ENCODE measurements around the gene ASB15. TPM values are rescaled to one million over a fixed set of nuclear protein-coding genes. Genes with fewer than 3 reads are reported as not detected.

ASB15 gene
- total and polyA plus RNA-seq, 8 donors, result 0.04 TPM; not detected in 7

- Histone ChIP-seq H3K36me3 (no peaks in the 10 kb centered on the region), H3K9me3 (no peaks in the 10 kb centered on the region), H3K4me1 (peaks cover 0 to 4% (median 3%) of the 10 kb centered on the region in 3 donors), H3K27ac (no peak overlapping the region), H3K4me3 (no peak overlapping the region), H3K27me3 (no peaks in the 10 kb centered on the region)
- no peak for FAIRE-seq
- no peak for DNase-seq
- 83 to 93% methylated on average over 1 of the region's 1 CpG for WGBS, 2 donors
- intact Hi-C loops (cut with DNase I), result no loop called here
- ATAC-seq, result no peak
- TF ChIP-seq CTCF (IDR thresholded peaks at IDR 0.05), result no peak
Measured at GRCh38 chr7:123661765-123662164, 60.1 kb downstream of the ASB15 start.

GRCh38 chr7:123662293-123662692 lies 60.7 kb downstream of the ASB15 start:
- no peak for ATAC-seq
- no peak for FAIRE-seq
- WGBS, 2 donors, result 88 to 93% methylated on average over 15 of the region's 15 CpGs
- Histone ChIP-seq H3K27ac (no peak overlapping the region), H3K4me1 (peaks cover 0 to 4% (median 3%) of the 10 kb centered on the region in 3 donors), H3K4me3 (no peak overlapping the region), H3K9me3 (no peaks in the 10 kb centered on the region), H3K36me3 (no peaks in the 10 kb centered on the region), H3K27me3 (no peaks in the 10 kb centered on the region)
- intact Hi-C loops (cut with DNase I), result no loop called here
- DNase-seq, result no peak
- no peak for TF ChIP-seq CTCF (IDR thresholded peaks at IDR 0.05)

GRCh38 chr7:123662755-123663154 lies 61.1 kb downstream of the ASB15 start:
- Histone ChIP-seq H3K9me3 (no peaks in the 10 kb centered on the region), H3K4me1 (peaks cover 0 to 4% (median 3%) of the 10 kb centered on the region in 3 donors), H3K27me3 (no peaks in the 10 kb centered on the region), H3K36me3 (no peaks in the 10 kb centered on the region), H3K4me3 (no peak overlapping the region), H3K27ac (no peak overlapping the region)
- intact Hi-C loops (cut with DNase I), result no loop called here
- no peak for TF ChIP-seq CTCF (IDR thresholded peaks at IDR 0.05)
- no peak for DNase-seq
- FAIRE-seq, result no peak
- ATAC-seq, result no peak
- 50 to 64% methylated on average over 3 of the region's 3 CpGs for WGBS, 2 donors

GRCh38 chr7:123663200-123663599 lies 61.6 kb downstream of the ASB15 start:
- no peak overlapping the region for H3K4me3 ChIP-seq
- TF ChIP-seq CTCF (IDR thresholded peaks at IDR 0.05), result no peak
- no peak overlapping the region for H3K27ac ChIP-seq
- H3K27me3 ChIP-seq, result no peaks in the 10 kb centered on the region
- ATAC-seq (no peak), DNase-seq (no peak), FAIRE-seq (no peak)
- peaks cover 0 to 4% (median 3%) of the 10 kb centered on the region in 3 donors for H3K4me1 ChIP-seq
- 90 to 96% methylated on average over 6 of the region's 6 CpGs for WGBS, 2 donors
- H3K9me3 ChIP-seq, result no peaks in the 10 kb centered on the region
- H3K36me3 ChIP-seq, result no peaks in the 10 kb centered on the region
- intact Hi-C loops (cut with DNase I), result no loop called here

GRCh38 chr7:123665157-123665556 lies 63.5 kb downstream of the ASB15 start:
- no peak for DNase-seq
- no peak for ATAC-seq
- no peak for FAIRE-seq
- 43 to 55% methylated on average over 2 of the region's 2 CpGs for WGBS, 2 donors
- H3K4me3 ChIP-seq, result no peak overlapping the region
- H3K36me3 ChIP-seq, result no peaks in the 10 kb centered on the region
- H3K9me3 ChIP-seq, result no peaks in the 10 kb centered on the region
- intact Hi-C loops (cut with DNase I), result no loop called here
- H3K27me3 ChIP-seq, result no peaks in the 10 kb centered on the region
- H3K27ac ChIP-seq, result no peak overlapping the region
- peaks cover 0 to 4% (median 3%) of the 10 kb centered on the region in 3 donors for H3K4me1 ChIP-seq
- no peak for TF ChIP-seq CTCF (IDR thresholded peaks at IDR 0.05)

Data from pancreas (tissue), 10 donors.